ENCODE results near the gene TAOK1. TPM values are rescaled to one million over a fixed set of nuclear protein-coding genes. Genes with fewer than 3 reads are reported as not detected.

Gene TAOK1
- total RNA-seq, 1 donor from 2014 or later = 100 TPM

GRCh38 chr17:29596811-29597210, 206.6 kb downstream of the TAOK1 start:
- FAIRE-seq = no peak
- Mint-ChIP-seq H3K4me3 (ENCODE audit: unreplicated experiment) (no peak overlapping the region), H3K27ac (ENCODE audit: unreplicated experiment) (no peak overlapping the region), H3K9me3 (ENCODE audit: unreplicated experiment) (no peaks in the 10 kb centered on the region), H3K27me3 (ENCODE audit: low read depth, unreplicated experiment) (no peaks in the 10 kb centered on the region), H3K4me1 (ENCODE audit: low read depth, unreplicated experiment) (peaks cover 8% of the 10 kb centered on the region), H3K36me3 (ENCODE audit: low read depth, unreplicated experiment) (no peaks in the 10 kb centered on the region)
- H3K9me3 ChIP-seq (ENCODE audit: insufficient read depth, low read depth, low read length) = no peaks in the 10 kb centered on the region
- no peak overlapping the region for H3K4me2 ChIP-seq (ENCODE audit: low read length)
- no peak overlapping the region for H2AFZ ChIP-seq (ENCODE audit: low read depth, low read length)
- peaks cover 12% of the 10 kb centered on the region for H3K27me3 ChIP-seq (ENCODE audit: insufficient read depth, low read length)
- H4K20me1 ChIP-seq (ENCODE audit: insufficient read depth, low read length) = peaks cover 53% of the 10 kb centered on the region
- no peak overlapping the region for H3K27ac ChIP-seq (ENCODE audit: low read depth, low read length)
- H3K36me3 ChIP-seq (ENCODE audit: insufficient read depth, low read length) = no peaks in the 10 kb centered on the region
- H3K4me1 ChIP-seq (ENCODE audit: insufficient read depth, low read length) = peaks cover 22% of the 10 kb centered on the region
- TF ChIP-seq EZH2 (IDR thresholded peaks at IDR 0.05; ENCODE audit: insufficient read depth, low read length) = no peak
- H3K4me3 ChIP-seq (ENCODE audit: insufficient read depth, low read depth, low read length) = no peak overlapping the region
- H3K9ac ChIP-seq (ENCODE audit: low read length) = no peak overlapping the region
- DNase-seq (ENCODE audit: low read depth) = no peak
- peaks cover 6% of the 10 kb centered on the region for H3K79me2 ChIP-seq (ENCODE audit: insufficient read depth, low read length)

GRCh38 chr17:29597361-29598172, 207.4 kb downstream of the TAOK1 start:
- H3K27ac ChIP-seq (ENCODE audit: low read depth, low read length) = no peak overlapping the region
- DNase-seq (ENCODE audit: low read depth) (no peak), FAIRE-seq (no peak)
- peaks cover 12% of the 10 kb centered on the region for H3K27me3 ChIP-seq (ENCODE audit: insufficient read depth, low read length)
- TF ChIP-seq CTCF (IDR thresholded peaks at IDR 0.05; ENCODE audit: insufficient read depth, low read depth, low read length) = no peak
- no peak for TF ChIP-seq EZH2 (IDR thresholded peaks at IDR 0.05; ENCODE audit: insufficient read depth, low read length)
- H2AFZ ChIP-seq (ENCODE audit: low read depth, low read length) = no peak overlapping the region
- H3K9me3 Mint-ChIP-seq (ENCODE audit: unreplicated experiment) = no peaks in the 10 kb centered on the region
- no peak overlapping the region for H3K4me2 ChIP-seq (ENCODE audit: low read length)
- H3K36me3 Mint-ChIP-seq (ENCODE audit: low read depth, unreplicated experiment) = no peaks in the 10 kb centered on the region
- H3K4me1 ChIP-seq (ENCODE audit: insufficient read depth, low read length) = peaks cover 15% of the 10 kb centered on the region
- H3K36me3 ChIP-seq (ENCODE audit: insufficient read depth, low read length) = no peaks in the 10 kb centered on the region
- H3K27me3 Mint-ChIP-seq (ENCODE audit: low read depth, unreplicated experiment) = no peaks in the 10 kb centered on the region
- H3K27ac Mint-ChIP-seq (ENCODE audit: unreplicated experiment) = no peak overlapping the region
- H3K4me1 Mint-ChIP-seq (ENCODE audit: low read depth, unreplicated experiment) = peaks cover 5% of the 10 kb centered on the region
- no peak overlapping the region for H3K4me3 Mint-ChIP-seq (ENCODE audit: unreplicated experiment)
- H3K9ac ChIP-seq (ENCODE audit: low read length) = no peak overlapping the region
- peaks cover 56% of the 10 kb centered on the region for H4K20me1 ChIP-seq (ENCODE audit: insufficient read depth, low read length)
- H3K4me3 ChIP-seq (ENCODE audit: insufficient read depth, low read depth, low read length) = no peak overlapping the region
- peaks cover 6% of the 10 kb centered on the region for H3K79me2 ChIP-seq (ENCODE audit: insufficient read depth, low read length)
- no peaks in the 10 kb centered on the region for H3K9me3 ChIP-seq (ENCODE audit: insufficient read depth, low read depth, low read length)

Other genes starting within 250 kb of the TAOK1 start
- gene MYO18A, start 210.0 kb upstream of the TAOK1 start, total RNA-seq = 35.5 and 45.9 TPM in 2 replicates
- gene CRYBA1, start 143.5 kb upstream of the TAOK1 start, total RNA-seq = not detected in 2 replicates
- gene NUFIP2, start 96.2 kb upstream of the TAOK1 start, total RNA-seq = 73.7 and 79.8 TPM in 2 replicates
- 8.6 and 9.7 TPM in 2 replicates for gene ABHD15, start 176.7 kb downstream of the TAOK1 start, total RNA-seq
- gene TP53I13, start 178.3 kb downstream of the TAOK1 start, total RNA-seq = 31.7 and 31.8 TPM in 2 replicates
- gene GIT1, start 199.3 kb downstream of the TAOK1 start, total RNA-seq = 48.9 and 52.2 TPM in 2 replicates
- gene ANKRD13B, start 202.8 kb downstream of the TAOK1 start, total RNA-seq = 16.3 and 17.9 TPM in 2 replicates
- gene CORO6, start 232.5 kb downstream of the TAOK1 start, total RNA-seq = 8.9 and 9.5 TPM in 2 replicates

Data from astrocyte (in vitro differentiated cells and primary cell).